HG02885 (cell line): ENCODE results near the gene KCNJ5.

ENCODE experiments used
- ATAC-seq: cut with Tn5 transposase; IDR thresholded peaks from one replicate; pipeline ENCODE4 v1.9.1; 2021; ENCODE audit warnings: mild to moderate bottlenecking; ENCODE audit not compliant: unreplicated experiment, poor library complexity

The KCNJ5 gene

DNA sequence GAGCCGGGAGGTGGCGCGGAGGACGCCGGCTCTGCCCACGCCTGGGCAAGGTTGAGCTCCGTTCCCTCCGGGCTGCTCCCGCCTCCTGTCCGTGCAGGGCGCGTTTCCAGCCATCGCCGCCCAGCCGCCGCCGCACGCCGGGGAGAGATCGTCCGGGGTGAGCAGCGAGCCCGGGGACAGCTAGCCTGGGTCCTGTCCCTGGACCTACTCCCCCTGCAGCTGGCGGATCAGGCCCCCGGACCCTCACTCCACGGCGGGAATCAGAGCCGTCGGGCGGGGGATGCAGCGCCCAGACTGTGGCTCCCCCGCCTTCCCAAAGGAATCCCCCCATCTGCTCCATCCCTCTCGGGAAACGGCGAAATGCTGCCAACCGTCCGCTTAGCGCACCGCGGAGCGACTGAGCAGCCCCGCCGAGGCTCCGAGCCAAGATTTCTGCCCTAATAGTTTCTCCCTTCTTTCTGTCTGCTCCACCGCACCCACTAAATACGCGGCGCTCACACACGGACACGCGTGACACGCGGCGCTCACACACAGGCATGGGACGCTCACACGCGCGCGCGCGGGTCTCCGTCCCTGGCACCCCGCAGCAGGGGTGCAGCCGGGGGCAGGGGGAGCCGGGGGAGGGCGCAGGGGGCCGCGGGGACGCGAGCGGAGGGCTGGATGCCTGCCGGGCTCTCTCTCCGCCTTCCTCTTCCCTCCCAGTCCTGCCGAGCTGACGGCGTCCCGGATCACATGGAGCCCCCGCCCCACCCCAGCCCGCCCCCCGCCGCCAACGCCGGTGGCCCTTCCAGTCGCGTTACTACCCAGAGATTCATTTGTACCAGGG lies at the start of gene KCNJ5:
Gene KCNJ5, plus strand, starts transcription at position 814 of the 826 bp plus-strand sequence. CDS start 19,918 bp downstream, outside the sequence.
- ATAC-seq = no peak

DNA sequence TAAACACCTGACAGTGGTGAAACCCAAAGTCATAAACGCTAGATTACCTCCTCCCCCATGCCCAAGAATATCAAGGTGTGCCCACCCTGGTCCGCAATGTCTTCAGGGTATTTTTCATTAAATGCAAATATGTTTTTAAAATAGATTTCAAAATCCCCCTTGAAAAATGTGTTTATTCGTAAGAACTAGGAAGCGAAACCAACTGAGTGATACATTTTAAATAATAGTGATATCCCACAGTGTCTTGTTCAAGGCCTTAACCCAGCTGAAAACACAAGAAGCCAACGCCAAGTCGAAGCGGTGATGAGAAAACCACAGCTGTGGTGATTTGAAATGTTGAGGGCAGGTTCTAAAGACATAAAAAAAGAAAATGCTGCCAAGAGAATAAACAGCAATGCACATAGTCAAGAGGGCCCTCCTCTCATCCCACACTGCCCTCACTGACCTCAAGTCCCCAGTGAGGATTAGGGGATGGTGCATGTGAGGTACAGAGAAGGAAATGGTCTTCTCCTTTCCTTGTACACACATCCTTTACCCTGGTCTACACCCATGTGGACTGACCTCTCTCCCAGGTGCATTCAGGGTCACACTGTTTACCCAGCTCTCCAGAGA lies 49.6 kb upstream of the KCNJ5 start:
- ATAC-seq = peak; percentile 56

DNA sequence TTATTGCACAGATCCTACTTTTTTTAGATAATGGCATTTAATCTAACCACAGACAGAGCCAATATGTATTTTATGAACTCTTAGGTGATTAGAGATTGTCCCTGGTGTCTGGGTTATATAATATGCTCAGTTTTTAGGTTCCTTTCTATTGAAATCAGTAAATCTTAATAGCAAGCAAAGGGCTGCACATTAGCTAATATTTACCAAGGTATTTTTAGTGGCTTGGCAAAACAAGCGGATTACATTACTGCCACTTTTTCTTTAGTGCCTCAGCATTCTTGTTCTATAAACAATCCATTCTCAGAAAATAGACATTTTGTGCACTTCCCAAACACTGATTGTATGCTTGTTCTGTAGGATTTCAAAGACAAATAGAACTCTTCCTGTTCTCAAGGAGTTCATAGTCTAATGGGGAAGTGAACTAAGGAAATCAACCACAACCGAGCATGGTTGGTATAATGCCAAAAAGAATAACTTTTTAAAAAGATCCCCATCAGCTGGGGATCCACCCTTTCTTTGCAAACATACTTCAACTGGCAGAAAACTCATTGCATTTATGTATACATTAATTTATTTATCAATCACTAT lies 47.9 kb upstream of the KCNJ5 start:
- ATAC-seq = no peak

- peak; percentile 29 for ATAC-seq
These were observed 45.8 kb upstream of the KCNJ5 start for GRCh38 chr11:128845334-128845780.

GRCh38 chr11:128846985-128847384 lies 44.2 kb upstream of the KCNJ5 start:
- ATAC-seq = no peak

DNA sequence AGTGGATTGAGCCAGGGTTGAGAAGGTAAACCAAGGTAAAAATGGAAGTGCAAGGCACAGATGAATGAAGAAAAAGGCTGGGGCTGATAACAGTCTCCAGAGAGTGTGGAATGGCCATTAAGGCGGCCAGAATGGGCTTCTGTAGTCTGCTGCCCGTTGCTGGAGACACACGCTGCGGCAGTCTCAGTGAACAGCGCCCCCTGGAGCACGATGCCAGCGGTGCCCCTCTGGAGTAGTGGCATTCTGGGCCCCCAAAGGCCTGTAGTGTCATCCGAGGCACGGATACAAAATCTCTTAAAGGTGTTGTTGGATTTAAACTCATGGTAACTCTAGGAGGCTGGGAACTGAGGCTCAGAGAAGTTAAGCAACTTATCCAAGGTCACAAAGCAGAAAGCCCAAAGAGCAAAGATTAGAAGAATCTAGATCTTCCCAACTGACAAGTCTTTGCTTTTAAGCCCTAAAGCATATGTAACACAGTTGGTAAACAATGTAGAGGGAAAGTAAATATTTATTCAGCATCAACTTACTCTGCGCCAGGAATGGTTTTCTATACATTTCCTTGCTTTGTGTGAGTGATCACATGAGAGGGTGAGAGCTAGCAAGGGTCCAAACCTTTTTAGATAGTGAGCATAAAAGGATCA lies 42.2 kb upstream of the KCNJ5 start:
- ATAC-seq = peak; percentile 89

GRCh38 chr11:128852327-128853023 lies 38.7 kb upstream of the KCNJ5 start:
- no peak for ATAC-seq

- no peak for ATAC-seq
These were observed 37.6 kb upstream of the KCNJ5 start for GRCh38 chr11:128853559-128853958.

DNA sequence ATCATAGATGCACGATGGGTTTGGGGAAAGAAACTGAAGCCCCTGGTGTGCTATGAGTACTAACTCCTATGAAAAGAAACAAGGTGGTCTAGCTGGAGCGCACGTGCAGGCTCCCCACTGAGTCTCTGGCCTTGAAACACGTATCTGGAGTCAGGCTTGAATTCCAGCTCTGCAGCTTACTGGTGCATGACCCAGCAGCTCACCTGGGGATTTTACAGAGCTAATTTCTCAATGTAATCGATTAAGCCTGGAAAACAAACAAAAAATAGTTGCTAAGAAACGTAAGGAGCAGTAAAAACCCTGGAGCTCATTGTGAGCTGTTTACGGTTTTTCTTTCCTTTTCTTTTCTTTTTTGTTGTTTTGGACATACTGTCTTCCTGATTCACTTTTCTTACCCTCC lies 36.3 kb upstream of the KCNJ5 start:
- ATAC-seq = no peak

DNA sequence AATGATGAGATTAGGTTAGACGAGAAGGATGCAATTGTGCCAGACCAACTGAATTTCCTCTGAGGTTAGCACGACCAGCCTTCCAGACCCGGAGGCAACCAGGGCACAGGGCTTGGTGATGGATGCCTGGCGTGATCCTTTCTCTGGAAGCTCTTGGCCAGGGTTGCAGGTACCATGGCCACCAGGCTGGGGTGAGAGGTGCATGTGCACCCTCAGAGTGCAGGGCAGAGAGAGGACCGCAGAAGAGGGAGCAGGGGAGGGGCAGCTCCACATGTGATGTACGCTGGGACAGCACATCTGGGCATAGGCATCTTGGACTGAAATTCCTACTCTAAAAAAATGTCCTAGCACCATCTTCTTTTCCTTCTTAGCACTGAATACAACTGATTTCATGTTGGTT lies 34.9 kb upstream of the KCNJ5 start:
- no peak for ATAC-seq

- ATAC-seq = no peak
These were observed 33.8 kb upstream of the KCNJ5 start for GRCh38 chr11:128857341-128857740.

GRCh38 chr11:128859563-128860441 lies 31.4 kb upstream of the KCNJ5 start:
- ATAC-seq = peak; percentile 86

GRCh38 chr11:128860571-128861361 lies 30.4 kb upstream of the KCNJ5 start:
- ATAC-seq = no peak

GRCh38 chr11:128862406-128862805 lies 28.8 kb upstream of the KCNJ5 start:
- ATAC-seq = no peak

GRCh38 chr11:128862908-128863660 lies 28.1 kb upstream of the KCNJ5 start:
- no peak for ATAC-seq

- no peak for ATAC-seq
These were observed 25.7 kb upstream of the KCNJ5 start for GRCh38 chr11:128865490-128865889.

GRCh38 chr11:128867277-128867676 lies 23.9 kb upstream of the KCNJ5 start, which contains the start of gene KCNJ1:
KCNJ1 (minus strand) TSS chr11:128867296; CDS start chr11:128840243, 27,053 bp downstream.
- no peak for ATAC-seq
